Coronary artery (tissue), 2 donors: ENCODE measurements around the gene RUNX3.
A peak's percentile ranks its signal among the peaks of the same experiment; 100 is the strongest.

Experiments used
- DNase-seq: peaks from one replicate; pipeline ENCODE4 v3.0.0-alpha.2; 2017; ENCODE audit warnings: low spot score
- H3K27ac ChIP-seq, 2 donors: fragments of 200-600 bp; sonication (generic); one replicate each; pipeline ENCODE4 v1.5.1; 2016 to 2019
- H3K4me3 ChIP-seq: fragments of 200-600 bp; sonication (generic); 2 replicates; pipeline ENCODE4 v1.5.1; 2016; ENCODE audit warnings: mild to moderate bottlenecking, moderate library complexity
- TF ChIP-seq, protein P1 (sequence below): fragments of 200-600 bp; sonication (generic); IDR thresholded peaks from one replicate; pipeline ENCODE4 v1.5.1; 2019; ENCODE audit warnings: antibody characterized with exemption

RUNX3 gene

GRCh38 chr1:24898152-24898908, 31.7 kb downstream of the RUNX3 start:
- no peak overlapping the region for H3K27ac ChIP-seq
- H3K4me3 ChIP-seq, result no peak overlapping the region
- TF ChIP-seq, protein P1, sequence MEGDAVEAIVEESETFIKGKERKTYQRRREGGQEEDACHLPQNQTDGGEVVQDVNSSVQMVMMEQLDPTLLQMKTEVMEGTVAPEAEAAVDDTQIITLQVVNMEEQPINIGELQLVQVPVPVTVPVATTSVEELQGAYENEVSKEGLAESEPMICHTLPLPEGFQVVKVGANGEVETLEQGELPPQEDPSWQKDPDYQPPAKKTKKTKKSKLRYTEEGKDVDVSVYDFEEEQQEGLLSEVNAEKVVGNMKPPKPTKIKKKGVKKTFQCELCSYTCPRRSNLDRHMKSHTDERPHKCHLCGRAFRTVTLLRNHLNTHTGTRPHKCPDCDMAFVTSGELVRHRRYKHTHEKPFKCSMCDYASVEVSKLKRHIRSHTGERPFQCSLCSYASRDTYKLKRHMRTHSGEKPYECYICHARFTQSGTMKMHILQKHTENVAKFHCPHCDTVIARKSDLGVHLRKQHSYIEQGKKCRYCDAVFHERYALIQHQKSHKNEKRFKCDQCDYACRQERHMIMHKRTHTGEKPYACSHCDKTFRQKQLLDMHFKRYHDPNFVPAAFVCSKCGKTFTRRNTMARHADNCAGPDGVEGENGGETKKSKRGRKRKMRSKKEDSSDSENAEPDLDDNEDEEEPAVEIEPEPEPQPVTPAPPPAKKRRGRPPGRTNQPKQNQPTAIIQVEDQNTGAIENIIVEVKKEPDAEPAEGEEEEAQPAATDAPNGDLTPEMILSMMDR, result peak; percentile 31
- peak; percentile 56 for DNase-seq

- peak; percentile 58 for DNase-seq
- no peak overlapping the region for H3K27ac ChIP-seq
Observed at GRCh38 chr1:24897263-24898151, 32.6 kb downstream of the RUNX3 start.

GRCh38 chr1:24896596-24897262, 33.3 kb downstream of the RUNX3 start:
- TF ChIP-seq, protein P1, result no peak
- H3K27ac ChIP-seq, result no peak overlapping the region
- peak; percentile 54 for DNase-seq
- no peak overlapping the region for H3K4me3 ChIP-seq

More at GRCh38 chr1:24897263-24898151, 32.6 kb downstream of the RUNX3 start:
- TF ChIP-seq, protein P1, result no peak
- H3K4me3 ChIP-seq, result no peak overlapping the region

GRCh38 chr1:24896176-24896575, 33.9 kb downstream of the RUNX3 start:
- no peak for DNase-seq
- Histone ChIP-seq H3K4me3 (no peak overlapping the region), H3K27ac (no peak overlapping the region)
- TF ChIP-seq, protein P1, result no peak

DNA sequence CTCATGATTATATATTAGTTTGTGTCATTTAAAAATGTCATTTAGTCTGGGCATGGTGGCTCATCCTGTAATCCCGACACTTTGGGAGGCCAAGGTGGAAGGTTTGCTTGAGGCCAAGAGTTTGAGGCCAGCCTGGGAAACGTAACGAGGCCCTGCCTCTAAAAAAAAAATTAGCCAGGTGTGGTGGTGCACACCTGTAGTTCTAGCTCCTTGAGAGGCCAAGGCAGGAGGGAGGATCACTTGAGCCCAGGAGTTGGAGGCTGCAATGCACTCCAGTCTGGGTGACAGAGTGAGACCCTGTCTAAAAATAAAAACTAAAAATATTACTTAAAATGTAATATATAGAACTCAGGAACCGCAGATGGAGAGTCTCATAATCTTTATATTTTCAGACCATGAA, 34.6 kb downstream of the RUNX3 start:
- TF ChIP-seq, protein P1, result no peak
- Histone ChIP-seq H3K27ac (no peak overlapping the region), H3K4me3 (no peak overlapping the region)
- DNase-seq, result no peak

- H3K4me3 ChIP-seq, result no peak overlapping the region
- no peak for DNase-seq
- TF ChIP-seq, protein P1, result no peak
- no peak overlapping the region for H3K27ac ChIP-seq
Observed at GRCh38 chr1:24894002-24894401, 36.1 kb downstream of the RUNX3 start.
